K562 (cell line): ENCODE data around the gene DMD. TPM values are rescaled to one million over a fixed set of nuclear protein-coding genes. Genes with fewer than 3 reads are reported as not detected.

Experiments
- ATAC-seq: fragments of 200-7000 bp; cut with Tn5 transposase; 3 replicates; pipeline ENCODE4 v1.9.1; 2020; ENCODE audit warnings: moderate library complexity
- BruUV-seq: library from RNA; stranded (reverse); fragments of 400-500 nt; replicated peaks from 2 replicates; lab custom pipeline; 2021; lab: Mats Ljungman, UMichigan
- CTCF ChIA-PET: fragments of 300-600 bp; formaldehyde crosslinking; extraction: SDS; loops from one replicate; lab custom pipeline; 2021; ENCODE audit warnings: low intra/inter-chr PET ratio; lab: Yijun Ruan, JAX
- POLR2A ChIA-PET: fragments of 300-600, 350-650 bp; sonication (Branson Sonifier 250); formaldehyde crosslinking; extraction: SDS; loops from one replicate; lab custom pipeline; 2021; ENCODE audit warnings: antibody characterized with exemption, inconsistent platforms; lab: Yijun Ruan, JAX
- DNase-seq, 4 experiments: peaks; one replicate each; pipeline versions ENCODE4 v3.0.0 to v3.0.0-alpha.2; 2011 to 2018; ENCODE audit warnings: low spot score in 3 of 4, mixed read lengths in 3 of 4; ENCODE audit errors: extremely low read depth in 1 of 4
- FAIRE-seq: peaks from 2 replicates; lab custom pipeline; 2011; peaks lifted over from hg19 to GRCh38; lab: Jason Lieb, UNC
- H2AFZ ChIP-seq: 2 replicates; pipeline ENCODE4 v1.6.0; 2011; ENCODE audit warnings: low read depth, low read length, control low read depth, inconsistent platforms
- H3K27ac ChIP-seq: fragments of 200-600 bp; 3 replicates; pipeline ENCODE4 v1.8.0; 2011; ENCODE audit warnings: low read depth, mild to moderate bottlenecking, control low read depth, inconsistent platforms, low read length, moderate library complexity, mixed read lengths; ENCODE audit errors: extremely low read depth
- H3K27me3 ChIP-seq, 2 experiments: fragments of 300-600 bp in 1 of 2; 2 replicates in 1 of 2; 3 replicates in 1 of 2; pipeline versions ENCODE4 v1.6.0 to v1.8.0; 2011; ENCODE audit warnings: inconsistent platforms in 2 of 2, low read length in 2 of 2, mild to moderate bottlenecking in 1 of 2, mixed read lengths in 1 of 2, moderate library complexity in 1 of 2; ENCODE audit not compliant: control insufficient read depth in 2 of 2, insufficient read depth in 2 of 2
- H3K36me3 ChIP-seq: fragments of 300-600 bp; 3 replicates; pipeline ENCODE4 v1.8.0; 2011; ENCODE audit warnings: mild to moderate bottlenecking, low read length, inconsistent platforms; ENCODE audit not compliant: control insufficient read depth, insufficient read depth
- H3K4me1 ChIP-seq, 2 experiments: fragments of 200-600 bp in 1 of 2; replicated peaks in 1 of 2; 2 replicates in 1 of 2; 3 replicates in 1 of 2; pipeline versions ENCODE4 v1.5.1 to v1.8.0; 2011; ENCODE audit warnings: inconsistent platforms in 2 of 2, low read length in 2 of 2, mild to moderate bottlenecking in 1 of 2, mixed read lengths in 1 of 2, moderate library complexity in 1 of 2; ENCODE audit not compliant: control insufficient read depth in 2 of 2, insufficient read depth in 2 of 2
- H3K4me2 ChIP-seq: 2 replicates; pipeline ENCODE4 v1.6.1; 2011; ENCODE audit warnings: low read length, control low read depth, inconsistent platforms, mixed read lengths; ENCODE audit not compliant: insufficient read depth
- H3K4me3 ChIP-seq: fragments of 200-600 bp; sonication (generic), shearing (Covaris generic); 2 replicates; pipeline ENCODE4 v1.5.1; 2016; ENCODE audit warnings: control low read depth, inconsistent platforms
- H3K79me2 ChIP-seq: fragments of 200-600 bp; 3 replicates; pipeline ENCODE4 v1.8.0; 2011; ENCODE audit warnings: low read length, inconsistent platforms; ENCODE audit not compliant: control insufficient read depth, insufficient read depth
- H3K9ac ChIP-seq, 2 experiments: 2 replicates each; pipeline versions ENCODE4 v1.6.0 to v1.6.1; 2011; ENCODE audit warnings: low read depth in 2 of 2, low read length in 2 of 2, control low read depth in 1 of 2, inconsistent platforms in 1 of 2, mild to moderate bottlenecking in 1 of 2, mixed read lengths in 1 of 2; ENCODE audit not compliant: insufficient read depth in 1 of 2
- H3K9me1 ChIP-seq: one replicate; pipeline ENCODE4 v1.6.0; 2011; ENCODE audit warnings: inconsistent platforms, mild to moderate bottlenecking, low read length, moderate library complexity; ENCODE audit not compliant: control insufficient read depth, insufficient read depth
- H3K9me3 ChIP-seq: replicated peaks from 2 replicates; pipeline ENCODE4 v1.5.1; 2011; ENCODE audit warnings: low read depth, low read length, inconsistent platforms; ENCODE audit not compliant: control insufficient read depth, insufficient read depth
- H4K20me1 ChIP-seq: replicated peaks from 2 replicates; pipeline ENCODE4 v1.6.1; 2011; ENCODE audit warnings: low read length, inconsistent platforms, mixed read lengths; ENCODE audit not compliant: control insufficient read depth, insufficient read depth
- ARNT ChIP-seq, 2 experiments: fragments of 450-650 bp; IDR thresholded peaks; 2 replicates each; pipeline ENCODE4 v1.6.1; 2016; ENCODE audit warnings: mild to moderate bottlenecking in 1 of 2
- ASH1L ChIP-seq: fragments of 450-650 bp; IDR thresholded peaks from 2 replicates; pipeline ENCODE4 v1.6.1; 2018; ENCODE audit warnings: borderline replicate concordance, mild to moderate bottlenecking, low read depth; ENCODE audit not compliant: partially characterized antibody
- CBFB ChIP-seq: sonication (generic); formaldehyde crosslinking; IDR thresholded peaks from 2 replicates; pipeline ENCODE4 v1.4.0; 2020; ENCODE audit warnings: mild to moderate bottlenecking, missing genetic modification reagents
- MCM2 ChIP-seq: fragments of 450-650 bp; IDR thresholded peaks from 2 replicates; pipeline ENCODE4 v1.6.1; 2017; ENCODE audit warnings: low read depth, mild to moderate bottlenecking
- RB1 ChIP-seq: fragments of 450-650 bp; IDR thresholded peaks from 2 replicates; pipeline ENCODE4 v1.6.1; 2017; ENCODE audit warnings: low read depth, mild to moderate bottlenecking
- TCFL5 ChIP-seq: fragments of 250-450 bp; sonication (Bioruptor Pico); conservative IDR thresholded peaks from 2 replicates; pipeline ENCODE4 v1.6.1; 2021; ENCODE audit warnings: mild to moderate bottlenecking, moderate library complexity, matching md5 sums
- TEAD2 ChIP-seq: fragments of 450-650 bp; IDR thresholded peaks from 2 replicates; pipeline ENCODE4 v1.6.1; 2016; ENCODE audit warnings: missing genetic modification characterization, control low read depth, missing compliant biosample characterization
- ZNF445 ChIP-seq: fragments of 250-450 bp; sonication (Bioruptor Pico); IDR thresholded peaks from 2 replicates; pipeline ENCODE4 v1.4.0; 2020; ENCODE audit warnings: low read depth, mild to moderate bottlenecking, moderate library complexity
- ZNF766 ChIP-seq: fragments of 200-800 bp; sonication (Bioruptor generic); conservative IDR thresholded peaks from 2 replicates; pipeline ENCODE4 v1.6.1; 2016; ENCODE audit warnings: missing genetic modification characterization, missing compliant biosample characterization
- WGBS: fragments of 100-300 bp; shearing (Covaris generic); methylation state at CpG from one replicate; pipeline ENCODE4 v1.1.6; 2016; ENCODE audit warnings: low coverage, mixed read lengths; ENCODE audit not compliant: insufficient coverage; ENCODE audit errors: missing lambda C conversion rate; 5-methylcytosine and 5-hydroxymethylcytosine counted together
- in situ Hi-C: fragments of 300-500 bp; cut with MboI; formaldehyde crosslinking; loops from 4 replicates; pipeline ENCODE4 v1.15.0; 2018; ENCODE audit warnings: inconsistent platforms, mixed read lengths
- intact Hi-C: fragments of 100-400 bp; cut with micrococcal nuclease; formaldehyde crosslinking; loops from 2 replicates; pipeline ENCODE4 v1.14.2; 2022
- polyA plus RNA-seq, 8 experiments: library from polyadenylated mRNA; depleted of rRNA in 4 of 8; stranded (reverse) in 5 of 8; unstranded in 3 of 8; fragments of >200 nt; fragmentation: Nextera tagmentation in 2 of 8; fragmentation: Illumina TruSeq in 1 of 8; extraction: Ambion mirVana in 2 of 8; extraction: Trizol in 1 of 8; gene quantifications; 2 replicates each; pipeline versions ENCODE4 v1.2.1 to v1.2.3, GENCODE V29; 2011 to 2014; ENCODE audit warnings: inconsistent platforms in 1 of 8, missing spikeins in 1 of 8
- total RNA-seq, 7 experiments: library from RNA; depleted of rRNA in 6 of 7; stranded (reverse); fragments of >200 nt in 6 of 7; fragmentation: Illumina TruSeq in 2 of 7; extraction: Trizol in 2 of 7; gene quantifications; 2 replicates each; pipeline versions ENCODE4 v1.2.1 to v1.2.3, GENCODE V29; 2011 to 2021; ENCODE audit warnings: low replicate concordance in 1 of 7
- TF ChIP-seq, protein P1 (sequence below): fragments of 450-650 bp; formaldehyde crosslinking; IDR thresholded peaks from 2 replicates; pipeline ENCODE4 v1.4.0; 2020; ENCODE audit warnings: mild to moderate bottlenecking
- TF ChIP-seq, protein P2 (sequence below): fragments of 450-650 bp; IDR thresholded peaks from 2 replicates; pipeline ENCODE4 v1.7.1; 2018; ENCODE audit warnings: mild to moderate bottlenecking, low read depth; ENCODE audit not compliant: partially characterized antibody
- TF ChIP-seq, protein P3 (sequence below): sonication (generic); formaldehyde crosslinking; IDR thresholded peaks from 2 replicates; pipeline ENCODE4 v1.8.0; 2023; ENCODE audit warnings: missing genetic modification reagents, mild to moderate bottlenecking, borderline replicate concordance
- TF ChIP-seq, protein P4 (sequence below): fragments of 450-650 bp; formaldehyde crosslinking; IDR thresholded peaks from 2 replicates; pipeline ENCODE4 v1.4.0; 2022; ENCODE audit warnings: missing genetic modification characterization

The DMD gene
- total and polyA plus RNA-seq, 9 of the 15 experiments (the other 6 are each of a cell fraction or from before 2014, with no cell fraction given), result 3.8 to 20.4 (median 11.4) TPM

DNA sequence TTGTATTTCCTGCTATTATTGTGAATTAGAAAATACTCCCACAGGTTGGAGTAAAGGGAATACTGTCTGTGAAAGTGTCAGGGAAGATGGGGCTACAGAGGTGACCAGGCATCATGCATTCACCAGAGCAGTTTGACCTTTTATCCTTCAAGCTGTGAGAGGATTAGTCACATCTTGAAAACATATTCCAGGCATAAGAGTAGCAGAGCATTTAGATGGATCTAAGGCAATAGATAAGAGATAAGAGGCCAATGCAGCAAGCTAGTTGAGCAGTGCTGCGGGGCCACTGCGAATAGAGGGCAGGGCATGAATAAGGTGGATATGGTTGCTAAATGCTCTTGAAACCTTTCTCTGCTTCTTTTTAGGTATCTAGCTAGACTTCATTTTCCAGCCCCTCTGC is 1668.8 kb downstream of the DMD start:
- no peak overlapping the region for H3K4me2 ChIP-seq
- no TSS peak for BruUV-seq
- no peaks in the 10 kb centered on the region for H3K9me3 ChIP-seq
- H3K27me3 ChIP-seq, result no peaks in the 10 kb centered on the region
- no peaks in the 10 kb centered on the region; a peak in 1 of 5 replicates for H3K4me1 ChIP-seq
- no peak overlapping the region for H3K9ac ChIP-seq
- ChIA-PET POLR2A (no interaction called here), CTCF (no interaction called here)
- H2AFZ ChIP-seq, result no peak overlapping the region
- H3K79me2 ChIP-seq, result no peaks in the 10 kb centered on the region
- in situ Hi-C loops (no loop called here), intact Hi-C loops (no loop called here)
- ATAC-seq, result no peak
- WGBS, result no CpG with 5 or more reads among the region's 2 CpGs
- H4K20me1 ChIP-seq, result no peaks in the 10 kb centered on the region
- no peak for DNase-seq
- no peak overlapping the region for H3K27ac ChIP-seq
- H3K4me3 ChIP-seq, result no peak overlapping the region
- H3K36me3 ChIP-seq, result no peaks in the 10 kb centered on the region
- no peak for FAIRE-seq
- H3K9me1 ChIP-seq, result no peaks in the 10 kb centered on the region
- TF ChIP-seq, protein P1, sequence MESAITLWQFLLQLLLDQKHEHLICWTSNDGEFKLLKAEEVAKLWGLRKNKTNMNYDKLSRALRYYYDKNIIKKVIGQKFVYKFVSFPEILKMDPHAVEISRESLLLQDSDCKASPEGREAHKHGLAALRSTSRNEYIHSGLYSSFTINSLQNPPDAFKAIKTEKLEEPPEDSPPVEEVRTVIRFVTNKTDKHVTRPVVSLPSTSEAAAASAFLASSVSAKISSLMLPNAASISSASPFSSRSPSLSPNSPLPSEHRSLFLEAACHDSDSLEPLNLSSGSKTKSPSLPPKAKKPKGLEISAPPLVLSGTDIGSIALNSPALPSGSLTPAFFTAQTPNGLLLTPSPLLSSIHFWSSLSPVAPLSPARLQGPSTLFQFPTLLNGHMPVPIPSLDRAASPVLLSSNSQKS (CRISPR knock-in tag), result no peak
- TF ChIP-seq ZNF766 (no peak), ARNT (IDR thresholded peaks at IDR 0.05) (no peak), RB1 (no peak), ASH1L (no peak), ZNF445 (CRISPR knock-in tag) (no peak), TEAD2 (no peak), MCM2 (no peak), CBFB (CRISPR knock-in tag) (no peak), TCFL5 (CRISPR knock-in tag) (no peak)
- TF ChIP-seq, protein P2, sequence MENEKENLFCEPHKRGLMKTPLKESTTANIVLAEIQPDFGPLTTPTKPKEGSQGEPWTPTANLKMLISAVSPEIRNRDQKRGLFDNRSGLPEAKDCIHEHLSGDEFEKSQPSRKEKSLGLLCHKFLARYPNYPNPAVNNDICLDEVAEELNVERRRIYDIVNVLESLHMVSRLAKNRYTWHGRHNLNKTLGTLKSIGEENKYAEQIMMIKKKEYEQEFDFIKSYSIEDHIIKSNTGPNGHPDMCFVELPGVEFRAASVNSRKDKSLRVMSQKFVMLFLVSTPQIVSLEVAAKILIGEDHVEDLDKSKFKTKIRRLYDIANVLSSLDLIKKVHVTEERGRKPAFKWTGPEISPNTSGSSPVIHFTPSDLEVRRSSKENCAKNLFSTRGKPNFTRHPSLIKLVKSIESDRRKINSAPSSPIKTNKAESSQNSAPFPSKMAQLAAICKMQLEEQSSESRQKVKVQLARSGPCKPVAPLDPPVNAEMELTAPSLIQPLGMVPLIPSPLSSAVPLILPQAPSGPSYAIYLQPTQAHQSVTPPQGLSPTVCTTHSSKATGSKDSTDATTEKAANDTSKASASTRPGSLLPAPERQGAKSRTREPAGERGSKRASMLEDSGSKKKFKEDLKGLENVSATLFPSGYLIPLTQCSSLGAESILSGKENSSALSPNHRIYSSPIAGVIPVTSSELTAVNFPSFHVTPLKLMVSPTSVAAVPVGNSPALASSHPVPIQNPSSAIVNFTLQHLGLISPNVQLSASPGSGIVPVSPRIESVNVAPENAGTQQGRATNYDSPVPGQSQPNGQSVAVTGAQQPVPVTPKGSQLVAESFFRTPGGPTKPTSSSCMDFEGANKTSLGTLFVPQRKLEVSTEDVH, result no peak
- TF ChIP-seq, protein P3, sequence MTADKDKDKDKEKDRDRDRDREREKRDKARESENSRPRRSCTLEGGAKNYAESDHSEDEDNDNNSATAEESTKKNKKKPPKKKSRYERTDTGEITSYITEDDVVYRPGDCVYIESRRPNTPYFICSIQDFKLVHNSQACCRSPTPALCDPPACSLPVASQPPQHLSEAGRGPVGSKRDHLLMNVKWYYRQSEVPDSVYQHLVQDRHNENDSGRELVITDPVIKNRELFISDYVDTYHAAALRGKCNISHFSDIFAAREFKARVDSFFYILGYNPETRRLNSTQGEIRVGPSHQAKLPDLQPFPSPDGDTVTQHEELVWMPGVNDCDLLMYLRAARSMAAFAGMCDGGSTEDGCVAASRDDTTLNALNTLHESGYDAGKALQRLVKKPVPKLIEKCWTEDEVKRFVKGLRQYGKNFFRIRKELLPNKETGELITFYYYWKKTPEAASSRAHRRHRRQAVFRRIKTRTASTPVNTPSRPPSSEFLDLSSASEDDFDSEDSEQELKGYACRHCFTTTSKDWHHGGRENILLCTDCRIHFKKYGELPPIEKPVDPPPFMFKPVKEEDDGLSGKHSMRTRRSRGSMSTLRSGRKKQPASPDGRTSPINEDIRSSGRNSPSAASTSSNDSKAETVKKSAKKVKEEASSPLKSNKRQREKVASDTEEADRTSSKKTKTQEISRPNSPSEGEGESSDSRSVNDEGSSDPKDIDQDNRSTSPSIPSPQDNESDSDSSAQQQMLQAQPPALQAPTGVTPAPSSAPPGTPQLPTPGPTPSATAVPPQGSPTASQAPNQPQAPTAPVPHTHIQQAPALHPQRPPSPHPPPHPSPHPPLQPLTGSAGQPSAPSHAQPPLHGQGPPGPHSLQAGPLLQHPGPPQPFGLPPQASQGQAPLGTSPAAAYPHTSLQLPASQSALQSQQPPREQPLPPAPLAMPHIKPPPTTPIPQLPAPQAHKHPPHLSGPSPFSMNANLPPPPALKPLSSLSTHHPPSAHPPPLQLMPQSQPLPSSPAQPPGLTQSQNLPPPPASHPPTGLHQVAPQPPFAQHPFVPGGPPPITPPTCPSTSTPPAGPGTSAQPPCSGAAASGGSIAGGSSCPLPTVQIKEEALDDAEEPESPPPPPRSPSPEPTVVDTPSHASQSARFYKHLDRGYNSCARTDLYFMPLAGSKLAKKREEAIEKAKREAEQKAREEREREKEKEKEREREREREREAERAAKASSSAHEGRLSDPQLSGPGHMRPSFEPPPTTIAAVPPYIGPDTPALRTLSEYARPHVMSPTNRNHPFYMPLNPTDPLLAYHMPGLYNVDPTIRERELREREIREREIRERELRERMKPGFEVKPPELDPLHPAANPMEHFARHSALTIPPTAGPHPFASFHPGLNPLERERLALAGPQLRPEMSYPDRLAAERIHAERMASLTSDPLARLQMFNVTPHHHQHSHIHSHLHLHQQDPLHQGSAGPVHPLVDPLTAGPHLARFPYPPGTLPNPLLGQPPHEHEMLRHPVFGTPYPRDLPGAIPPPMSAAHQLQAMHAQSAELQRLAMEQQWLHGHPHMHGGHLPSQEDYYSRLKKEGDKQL, result no peak
- TF ChIP-seq, protein P4, sequence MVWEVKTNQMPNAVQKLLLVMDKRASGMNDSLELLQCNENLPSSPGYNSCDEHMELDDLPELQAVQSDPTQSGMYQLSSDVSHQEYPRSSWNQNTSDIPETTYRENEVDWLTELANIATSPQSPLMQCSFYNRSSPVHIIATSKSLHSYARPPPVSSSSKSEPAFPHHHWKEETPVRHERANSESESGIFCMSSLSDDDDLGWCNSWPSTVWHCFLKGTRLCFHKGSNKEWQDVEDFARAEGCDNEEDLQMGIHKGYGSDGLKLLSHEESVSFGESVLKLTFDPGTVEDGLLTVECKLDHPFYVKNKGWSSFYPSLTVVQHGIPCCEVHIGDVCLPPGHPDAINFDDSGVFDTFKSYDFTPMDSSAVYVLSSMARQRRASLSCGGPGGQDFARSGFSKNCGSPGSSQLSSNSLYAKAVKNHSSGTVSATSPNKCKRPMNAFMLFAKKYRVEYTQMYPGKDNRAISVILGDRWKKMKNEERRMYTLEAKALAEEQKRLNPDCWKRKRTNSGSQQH (CRISPR knock-in tag), result no peak
